NCI-H2227 (cell line): ENCODE data around the gene KERA.
"Not testable (repeated sequence)": the region's sequence is repeated elsewhere in the genome, so short reads cannot be mapped to it uniquely, and the experiment has no call there.

Source experiments
- DNase-seq: peaks from one replicate; lab custom pipeline; 2025; ENCODE audit not compliant: unreplicated experiment; lab: John Stamatoyannopoulos, UW

The KERA gene, protein sequence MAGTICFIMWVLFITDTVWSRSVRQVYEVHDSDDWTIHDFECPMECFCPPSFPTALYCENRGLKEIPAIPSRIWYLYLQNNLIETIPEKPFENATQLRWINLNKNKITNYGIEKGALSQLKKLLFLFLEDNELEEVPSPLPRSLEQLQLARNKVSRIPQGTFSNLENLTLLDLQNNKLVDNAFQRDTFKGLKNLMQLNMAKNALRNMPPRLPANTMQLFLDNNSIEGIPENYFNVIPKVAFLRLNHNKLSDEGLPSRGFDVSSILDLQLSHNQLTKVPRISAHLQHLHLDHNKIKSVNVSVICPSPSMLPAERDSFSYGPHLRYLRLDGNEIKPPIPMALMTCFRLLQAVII

DNA sequence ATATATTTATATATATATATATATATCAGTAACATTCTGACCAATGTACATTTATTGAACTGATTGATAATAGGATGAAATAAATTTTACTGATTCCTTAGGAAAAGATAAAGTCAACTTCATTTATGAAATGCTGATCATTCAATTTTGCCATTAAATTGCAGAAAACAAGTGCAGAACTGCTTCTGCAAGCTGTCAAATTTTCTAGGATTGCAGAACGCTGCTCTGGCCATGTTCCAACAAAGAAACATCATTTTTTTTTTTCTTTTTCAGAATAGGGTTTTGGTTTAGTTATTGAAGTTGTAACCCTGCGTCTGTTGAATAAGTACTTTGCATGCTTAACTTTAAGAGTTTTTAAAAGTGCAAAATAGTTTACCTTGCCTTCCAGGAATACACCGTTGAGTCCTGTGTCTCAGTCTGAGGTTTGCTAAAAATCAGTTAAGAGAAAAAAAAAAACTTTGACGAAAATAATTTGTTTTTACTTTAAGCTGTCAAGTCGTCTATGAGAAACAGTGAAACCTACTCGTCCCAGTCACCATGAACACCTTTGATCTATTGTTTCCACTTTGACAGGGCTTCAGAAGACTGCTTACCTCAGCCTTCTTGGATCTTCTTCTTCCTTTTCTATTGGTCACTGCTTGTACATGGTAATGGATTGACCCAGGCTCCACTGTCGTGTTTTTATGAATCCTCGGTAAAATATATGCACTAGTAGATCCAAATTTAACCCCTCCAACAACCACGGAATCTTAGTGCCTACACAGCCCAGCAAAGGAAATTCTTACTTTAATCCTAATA is at the start of gene KERA:
KERA (minus strand) TSS at position 657 of the 798 bp plus-strand sequence. CDS start 1,743 bp downstream, outside the sequence.
- no peak for DNase-seq

DNA sequence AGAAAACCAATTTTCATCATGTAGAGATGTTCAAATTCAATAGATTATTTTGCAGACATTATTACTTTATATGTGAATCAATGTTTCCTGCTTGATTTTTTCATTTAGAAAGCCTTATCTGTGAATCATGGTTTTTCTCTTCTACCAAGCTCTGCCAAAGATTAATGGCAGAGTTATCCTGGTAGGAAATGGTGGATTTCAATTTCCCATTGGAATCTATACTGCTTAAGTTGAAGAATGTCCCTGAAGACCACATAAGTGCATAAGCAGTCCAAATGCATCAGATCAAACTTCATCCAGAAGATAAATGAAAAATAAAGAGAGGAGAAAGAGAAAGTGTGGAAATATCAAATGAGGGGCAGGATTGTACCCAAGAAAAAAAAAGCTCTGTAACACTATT is 48.5 kb upstream of the KERA start:
- no peak for DNase-seq

GRCh38 chr12:91105807-91106206 is 48.0 kb upstream of the KERA start:
- no peak for DNase-seq

DNA sequence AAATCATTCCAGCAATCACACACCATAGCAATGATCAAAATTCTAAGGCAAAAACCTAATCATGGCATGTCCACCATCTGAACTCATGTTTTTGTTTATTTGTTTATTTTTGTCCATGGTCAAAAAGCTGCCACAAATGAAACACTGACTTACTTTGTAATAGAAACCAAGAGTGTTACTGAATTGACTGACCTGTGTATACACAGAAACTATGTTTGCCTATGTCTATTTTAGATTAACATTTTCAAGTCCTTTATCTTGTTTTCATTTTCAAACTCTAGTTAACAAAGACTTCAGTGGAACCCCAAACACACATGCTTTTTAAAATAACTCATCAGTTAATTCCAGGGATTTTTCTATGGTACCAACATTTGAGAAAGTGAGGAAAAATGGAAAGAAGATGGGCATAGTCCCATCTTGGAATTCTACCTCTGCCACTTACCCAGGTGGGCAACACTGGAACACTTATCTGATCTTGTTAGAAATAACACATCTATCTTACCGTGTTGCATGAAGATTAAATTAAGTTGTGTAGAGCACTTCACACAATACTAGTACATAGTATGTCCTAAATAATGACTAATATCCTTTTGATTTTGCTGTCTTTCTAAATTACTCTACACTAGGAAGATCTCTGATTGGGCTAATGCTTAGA is 47.1 kb upstream of the KERA start:
- DNase-seq, result no peak

DNA sequence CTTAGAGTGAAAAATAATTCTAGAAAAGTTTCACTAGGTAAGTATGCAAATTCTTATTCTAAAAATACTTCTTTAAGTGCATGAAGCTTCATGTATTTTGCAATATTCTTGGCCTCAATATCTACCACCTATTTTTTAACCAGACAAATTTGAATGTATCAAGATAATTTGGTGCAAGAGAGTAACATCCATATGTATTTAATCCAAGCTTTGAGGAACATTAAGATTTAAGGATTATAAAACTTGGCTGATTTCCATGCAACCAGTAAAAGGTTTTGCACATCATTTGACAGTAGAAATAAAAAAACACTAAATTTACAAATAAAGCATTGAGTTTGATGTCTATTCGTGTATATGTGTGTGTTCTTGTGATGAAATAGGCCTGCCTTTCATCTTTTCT is 45.8 kb upstream of the KERA start:
- no peak for DNase-seq

GRCh38 chr12:91103101-91103500 is 45.3 kb upstream of the KERA start:
- DNase-seq, result no peak

- DNase-seq, result no peak
These were observed 43.1 kb upstream of the KERA start for GRCh38 chr12:91100906-91101305.

GRCh38 chr12:91099836-91100235 is 42.0 kb upstream of the KERA start:
- DNase-seq, result no peak

GRCh38 chr12:91099341-91099740 is 41.5 kb upstream of the KERA start:
- no peak for DNase-seq

DNA sequence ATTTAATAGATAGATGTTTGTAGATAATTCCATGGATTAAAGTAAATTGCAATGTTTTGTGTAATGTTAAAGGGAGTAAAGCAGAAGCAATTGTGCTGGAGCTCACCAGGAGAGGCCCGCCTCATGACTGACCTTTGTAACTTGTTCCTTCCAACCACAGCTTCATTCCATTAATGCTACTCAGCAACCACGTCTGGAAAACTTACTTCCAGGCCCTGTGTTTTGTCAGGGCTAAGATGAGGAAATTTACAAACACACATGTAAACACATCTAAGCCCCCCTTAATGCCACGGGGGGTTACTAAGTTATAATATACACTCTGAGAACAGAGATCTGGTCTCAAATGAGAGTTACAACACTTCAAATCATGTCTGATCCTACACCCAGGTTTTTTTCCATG is 41.1 kb upstream of the KERA start:
- DNase-seq, result no peak

DNA sequence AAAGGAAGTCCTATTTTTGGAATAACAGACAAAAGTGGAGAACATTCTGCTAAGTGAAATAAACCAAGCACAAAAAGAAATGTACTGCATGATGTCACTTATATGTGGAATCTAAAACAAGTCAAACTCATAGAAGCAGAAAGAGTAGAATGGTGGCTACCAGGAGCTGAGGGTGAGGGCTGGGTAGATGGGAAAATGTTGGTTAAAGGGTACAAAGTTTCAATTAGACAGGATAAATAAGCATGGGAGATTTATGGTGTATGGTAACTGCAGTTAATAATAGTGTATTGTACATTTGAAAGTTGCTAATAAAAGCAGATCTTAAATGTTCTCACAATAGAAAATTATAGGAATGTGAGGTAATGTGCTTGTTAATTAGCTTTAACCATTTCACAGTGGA is 40.6 kb upstream of the KERA start:
- no peak for DNase-seq

DNA sequence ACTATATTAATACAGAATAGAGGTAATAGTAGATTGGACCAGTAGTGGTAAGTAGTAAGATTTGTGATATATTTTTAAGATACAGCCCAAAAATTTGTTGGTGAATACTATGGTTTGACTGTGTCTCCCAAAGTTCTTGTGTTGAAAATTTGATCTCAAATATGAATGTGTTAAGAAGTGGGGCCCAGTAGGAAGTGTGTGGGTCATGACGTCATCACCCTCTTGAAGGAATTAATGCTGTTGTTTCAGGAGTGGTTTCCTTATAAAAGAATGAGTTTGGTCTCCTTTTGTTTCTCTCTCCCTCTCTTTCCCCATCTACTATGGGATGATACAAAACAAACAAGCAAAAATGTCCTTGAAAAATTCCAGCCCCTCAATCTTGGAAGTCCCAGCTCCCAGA is 37.1 kb upstream of the KERA start:
- DNase-seq, result no peak

- DNase-seq, result no peak
These were observed 36.3 kb upstream of the KERA start for GRCh38 chr12:91094032-91094662.

- DNase-seq, result no peak
These were observed 35.5 kb upstream of the KERA start for GRCh38 chr12:91093341-91093740.

GRCh38 chr12:91091916-91092715 is 34.3 kb upstream of the KERA start:
- no peak for DNase-seq

DNA sequence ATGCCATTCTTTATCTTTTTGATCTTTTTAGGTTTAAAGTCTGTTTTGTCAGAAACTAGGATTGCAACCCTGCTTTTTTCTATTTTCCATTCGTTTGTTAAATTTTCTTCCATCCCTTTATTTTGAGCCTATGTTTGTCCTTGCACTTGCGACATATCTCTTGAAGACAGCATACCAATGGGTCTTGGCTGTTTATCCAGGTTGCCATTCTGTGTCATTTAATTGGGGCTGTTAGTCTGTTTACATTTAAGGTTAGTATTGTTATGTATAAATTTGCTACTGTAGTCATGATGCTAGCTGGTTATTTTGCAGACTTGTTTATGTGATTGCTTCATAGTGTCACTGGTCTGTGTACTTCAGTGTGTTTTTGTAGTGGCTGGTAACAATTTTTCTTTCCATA is 32.1 kb upstream of the KERA start:
- DNase-seq, result not testable (repeated sequence)

- DNase-seq, result no peak
These were observed 22.2 kb upstream of the KERA start for GRCh38 chr12:91080041-91080440.

GRCh38 chr12:91078501-91078900 is 20.7 kb upstream of the KERA start:
- DNase-seq, result no peak

GRCh38 chr12:91077228-91077954 is 19.6 kb upstream of the KERA start:
- no peak for DNase-seq

DNA sequence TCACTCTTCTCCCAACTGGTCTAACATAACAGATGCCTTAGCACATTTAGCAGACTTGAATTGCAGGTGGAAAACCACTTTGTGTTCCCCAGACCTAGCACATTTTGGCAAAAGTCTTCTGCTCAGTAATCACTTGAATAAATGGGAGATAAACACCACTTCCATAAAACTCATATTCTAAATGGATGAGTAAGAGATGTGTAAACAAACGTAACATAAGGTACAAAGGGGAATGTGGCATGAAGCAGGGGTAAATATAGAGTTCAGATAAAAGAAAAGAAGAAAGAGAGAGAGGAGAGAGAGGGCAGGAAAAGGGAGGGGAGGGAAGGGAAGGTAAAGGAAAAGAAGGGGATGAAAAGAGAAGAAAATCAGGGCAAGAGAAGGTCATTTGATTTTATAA is 17.0 kb upstream of the KERA start:
- DNase-seq, result no peak
